B cell (primary cell): ENCODE data around the gene LIN54.

Source experiments
- EZH2 ChIP-seq: IDR thresholded peaks from 2 replicates; pipeline ENCODE4 v1.6.1; 2012; ENCODE audit warnings: borderline replicate concordance, low read depth, mild to moderate bottlenecking, moderate library complexity, low read length; ENCODE audit not compliant: insufficient read depth, poor library complexity, severe bottlenecking
- TF ChIP-seq, protein P1 (sequence below): fragments of 200-600 bp; IDR thresholded peaks from one replicate; pipeline ENCODE4 v1.8.0; 2022; ENCODE audit warnings: antibody characterized with exemption, mild to moderate bottlenecking

DNA sequence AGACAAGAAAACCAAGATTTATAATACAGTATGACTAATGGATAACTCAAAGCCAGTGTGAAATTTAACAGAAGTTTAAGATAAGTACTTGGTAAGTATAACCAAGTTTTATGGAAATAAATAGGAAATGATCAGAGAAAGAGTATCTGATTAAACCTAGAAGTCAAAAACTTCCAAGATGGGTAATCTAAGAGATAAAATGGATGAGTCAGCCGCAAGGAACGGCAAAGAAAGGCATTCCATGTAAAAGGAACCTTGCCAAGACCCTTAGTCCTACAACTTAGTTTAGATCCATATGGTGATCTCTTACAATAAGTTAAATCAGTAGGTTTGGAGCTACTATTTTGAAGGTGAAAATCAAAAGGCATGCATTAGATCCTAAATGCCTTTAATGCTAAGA, 34.8 kb downstream of the LIN54 start:
- no peak for TF ChIP-seq EZH2
- TF ChIP-seq, protein P1, sequence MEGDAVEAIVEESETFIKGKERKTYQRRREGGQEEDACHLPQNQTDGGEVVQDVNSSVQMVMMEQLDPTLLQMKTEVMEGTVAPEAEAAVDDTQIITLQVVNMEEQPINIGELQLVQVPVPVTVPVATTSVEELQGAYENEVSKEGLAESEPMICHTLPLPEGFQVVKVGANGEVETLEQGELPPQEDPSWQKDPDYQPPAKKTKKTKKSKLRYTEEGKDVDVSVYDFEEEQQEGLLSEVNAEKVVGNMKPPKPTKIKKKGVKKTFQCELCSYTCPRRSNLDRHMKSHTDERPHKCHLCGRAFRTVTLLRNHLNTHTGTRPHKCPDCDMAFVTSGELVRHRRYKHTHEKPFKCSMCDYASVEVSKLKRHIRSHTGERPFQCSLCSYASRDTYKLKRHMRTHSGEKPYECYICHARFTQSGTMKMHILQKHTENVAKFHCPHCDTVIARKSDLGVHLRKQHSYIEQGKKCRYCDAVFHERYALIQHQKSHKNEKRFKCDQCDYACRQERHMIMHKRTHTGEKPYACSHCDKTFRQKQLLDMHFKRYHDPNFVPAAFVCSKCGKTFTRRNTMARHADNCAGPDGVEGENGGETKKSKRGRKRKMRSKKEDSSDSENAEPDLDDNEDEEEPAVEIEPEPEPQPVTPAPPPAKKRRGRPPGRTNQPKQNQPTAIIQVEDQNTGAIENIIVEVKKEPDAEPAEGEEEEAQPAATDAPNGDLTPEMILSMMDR, result no peak
